ENCODE results near the gene IL17C. TPM values are rescaled to one million over a fixed set of nuclear protein-coding genes. Genes with fewer than 3 reads are reported as not detected.

IL17C gene
- total RNA-seq, 2 donors from 2014 or later, result not detected

DNA sequence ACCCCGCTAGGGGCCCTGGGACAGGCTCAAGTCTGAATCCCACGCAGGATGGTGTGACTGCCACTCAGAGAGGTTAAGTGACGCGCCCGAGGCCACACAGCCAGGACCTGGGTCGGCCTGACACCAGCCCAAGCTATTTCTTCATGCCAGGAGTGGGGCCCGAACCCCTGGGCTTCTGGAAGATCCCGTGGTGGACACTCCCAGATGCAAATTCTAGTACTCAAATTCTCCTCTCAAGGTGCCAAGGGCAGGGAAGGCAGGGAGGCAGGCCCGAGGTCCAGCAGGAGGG, 5.2 kb downstream of the IL17C start:
- H3K27ac ChIP-seq, result no peak overlapping the region
- no peak for DNase-seq (ENCODE audit: low spot score)
- H3K27me3 ChIP-seq, result peaks cover 5 to 11% of the 10 kb centered on the region in 2 donors
- no peaks in the 10 kb centered on the region for H3K36me3 ChIP-seq
- no peak overlapping the region for H3K4me3 ChIP-seq
- no peaks in the 10 kb centered on the region for H3K9me3 ChIP-seq
- H3K4me1 ChIP-seq, result peaks cover 0 to 5% of the 10 kb centered on the region in 2 donors
- TF ChIP-seq, protein P1, sequence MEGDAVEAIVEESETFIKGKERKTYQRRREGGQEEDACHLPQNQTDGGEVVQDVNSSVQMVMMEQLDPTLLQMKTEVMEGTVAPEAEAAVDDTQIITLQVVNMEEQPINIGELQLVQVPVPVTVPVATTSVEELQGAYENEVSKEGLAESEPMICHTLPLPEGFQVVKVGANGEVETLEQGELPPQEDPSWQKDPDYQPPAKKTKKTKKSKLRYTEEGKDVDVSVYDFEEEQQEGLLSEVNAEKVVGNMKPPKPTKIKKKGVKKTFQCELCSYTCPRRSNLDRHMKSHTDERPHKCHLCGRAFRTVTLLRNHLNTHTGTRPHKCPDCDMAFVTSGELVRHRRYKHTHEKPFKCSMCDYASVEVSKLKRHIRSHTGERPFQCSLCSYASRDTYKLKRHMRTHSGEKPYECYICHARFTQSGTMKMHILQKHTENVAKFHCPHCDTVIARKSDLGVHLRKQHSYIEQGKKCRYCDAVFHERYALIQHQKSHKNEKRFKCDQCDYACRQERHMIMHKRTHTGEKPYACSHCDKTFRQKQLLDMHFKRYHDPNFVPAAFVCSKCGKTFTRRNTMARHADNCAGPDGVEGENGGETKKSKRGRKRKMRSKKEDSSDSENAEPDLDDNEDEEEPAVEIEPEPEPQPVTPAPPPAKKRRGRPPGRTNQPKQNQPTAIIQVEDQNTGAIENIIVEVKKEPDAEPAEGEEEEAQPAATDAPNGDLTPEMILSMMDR (IDR thresholded peaks at IDR 0.05), result no peak

DNA sequence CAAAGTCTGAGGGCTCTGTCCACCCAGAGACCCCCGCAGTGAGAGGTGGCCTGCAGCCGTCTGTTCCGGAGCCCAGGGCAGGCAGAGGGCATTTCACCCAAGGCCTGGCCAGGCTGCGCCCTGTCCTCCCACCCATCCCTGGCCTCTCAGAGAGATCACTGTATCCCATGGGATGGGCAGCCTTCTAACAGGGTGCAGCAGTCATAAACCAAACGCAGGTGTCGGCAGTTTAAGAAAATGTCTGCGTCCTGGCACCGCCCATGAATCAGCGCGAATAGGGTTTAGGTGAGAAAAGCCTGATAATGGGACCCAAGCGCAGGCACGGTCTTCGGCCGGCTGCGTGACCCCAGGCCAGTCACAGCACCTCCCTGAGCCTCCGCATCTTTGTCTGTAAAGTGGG, 7.1 kb downstream of the IL17C start:
- Histone ChIP-seq H3K4me3 (no peak overlapping the region), H3K36me3 (no peaks in the 10 kb centered on the region), H3K27ac (no peak overlapping the region), H3K27me3 (no peaks in the 10 kb centered on the region), H3K4me1 (peaks cover 0 to 14% of the 10 kb centered on the region in 2 donors), H3K9me3 (no peaks in the 10 kb centered on the region)
- no peak for DNase-seq (ENCODE audit: low spot score)
- TF ChIP-seq, protein P1 (IDR thresholded peaks at IDR 0.05), result no peak

DNA sequence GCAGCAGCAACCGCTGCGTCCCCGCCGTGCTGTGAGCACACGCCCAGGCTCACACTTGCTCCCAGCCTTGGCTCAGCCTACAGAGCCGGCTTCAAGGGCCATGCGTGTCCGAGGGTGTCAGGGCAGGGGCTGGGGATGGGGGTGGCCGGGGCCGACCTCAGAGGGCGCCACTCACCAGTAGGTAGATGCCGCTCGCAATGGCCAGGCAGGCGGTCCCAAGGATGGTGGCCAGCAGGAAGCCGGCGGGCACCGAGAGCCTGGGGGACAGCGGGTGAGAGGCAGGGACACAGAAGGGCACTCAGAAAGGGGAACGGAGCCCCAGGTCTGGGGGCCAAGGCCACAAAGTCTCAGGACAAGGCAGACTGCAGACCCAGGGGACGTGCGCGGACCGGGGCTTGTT, 7.6 kb downstream of the IL17C start:
- H3K4me3 ChIP-seq, result no peak overlapping the region
- no peaks in the 10 kb centered on the region for H3K36me3 ChIP-seq
- no peak for DNase-seq (ENCODE audit: low spot score)
- no peak overlapping the region for H3K27ac ChIP-seq
- H3K9me3 ChIP-seq, result no peaks in the 10 kb centered on the region
- no peaks in the 10 kb centered on the region for H3K27me3 ChIP-seq
- TF ChIP-seq, protein P1 (IDR thresholded peaks at IDR 0.05), result no peak
- H3K4me1 ChIP-seq, result peaks cover 0 to 17% of the 10 kb centered on the region in 2 donors

DNA sequence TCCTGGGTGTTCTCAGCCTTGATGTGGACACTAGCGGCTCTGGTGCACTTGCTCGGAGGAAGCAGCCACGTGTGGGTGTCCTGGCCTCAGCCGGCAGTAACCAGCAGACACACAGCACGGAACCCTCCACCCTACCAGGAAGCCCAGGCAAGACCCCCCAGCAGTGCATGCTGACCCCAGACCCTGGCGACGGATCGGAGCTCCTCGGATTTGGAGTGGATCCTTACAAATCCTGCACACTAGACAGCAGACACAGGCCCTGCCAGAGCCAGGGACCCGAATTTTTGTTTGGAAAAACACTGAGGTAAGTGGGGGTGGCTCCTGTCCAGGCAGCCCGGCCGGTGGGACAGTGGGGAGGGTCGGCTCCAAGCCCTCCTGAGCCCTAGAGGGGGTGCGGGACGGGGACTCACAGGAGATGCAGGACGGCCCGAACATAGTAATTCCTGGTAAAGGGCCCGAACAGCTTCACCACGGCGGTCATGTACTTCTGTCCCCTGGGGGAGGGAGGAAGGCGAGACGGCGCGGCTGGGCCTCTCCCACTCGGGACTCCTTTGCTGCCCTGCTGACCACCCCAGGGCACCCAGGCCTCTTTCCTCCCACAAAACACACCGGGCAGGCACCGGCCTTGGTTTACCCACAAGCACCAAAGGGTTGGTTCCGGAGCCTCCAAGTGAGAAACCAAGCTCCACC, 8.1 kb downstream of the IL17C start:
- Histone ChIP-seq H3K9me3 (no peaks in the 10 kb centered on the region), H3K27me3 (no peaks in the 10 kb centered on the region), H3K4me3 (no peak overlapping the region), H3K36me3 (no peaks in the 10 kb centered on the region), H3K4me1 (peaks cover 0 to 23% of the 10 kb centered on the region in 2 donors), H3K27ac (no peak overlapping the region)
- DNase-seq (ENCODE audit: low spot score), result no peak
- TF ChIP-seq, protein P1 (IDR thresholded peaks at IDR 0.05), result no peak

DNA sequence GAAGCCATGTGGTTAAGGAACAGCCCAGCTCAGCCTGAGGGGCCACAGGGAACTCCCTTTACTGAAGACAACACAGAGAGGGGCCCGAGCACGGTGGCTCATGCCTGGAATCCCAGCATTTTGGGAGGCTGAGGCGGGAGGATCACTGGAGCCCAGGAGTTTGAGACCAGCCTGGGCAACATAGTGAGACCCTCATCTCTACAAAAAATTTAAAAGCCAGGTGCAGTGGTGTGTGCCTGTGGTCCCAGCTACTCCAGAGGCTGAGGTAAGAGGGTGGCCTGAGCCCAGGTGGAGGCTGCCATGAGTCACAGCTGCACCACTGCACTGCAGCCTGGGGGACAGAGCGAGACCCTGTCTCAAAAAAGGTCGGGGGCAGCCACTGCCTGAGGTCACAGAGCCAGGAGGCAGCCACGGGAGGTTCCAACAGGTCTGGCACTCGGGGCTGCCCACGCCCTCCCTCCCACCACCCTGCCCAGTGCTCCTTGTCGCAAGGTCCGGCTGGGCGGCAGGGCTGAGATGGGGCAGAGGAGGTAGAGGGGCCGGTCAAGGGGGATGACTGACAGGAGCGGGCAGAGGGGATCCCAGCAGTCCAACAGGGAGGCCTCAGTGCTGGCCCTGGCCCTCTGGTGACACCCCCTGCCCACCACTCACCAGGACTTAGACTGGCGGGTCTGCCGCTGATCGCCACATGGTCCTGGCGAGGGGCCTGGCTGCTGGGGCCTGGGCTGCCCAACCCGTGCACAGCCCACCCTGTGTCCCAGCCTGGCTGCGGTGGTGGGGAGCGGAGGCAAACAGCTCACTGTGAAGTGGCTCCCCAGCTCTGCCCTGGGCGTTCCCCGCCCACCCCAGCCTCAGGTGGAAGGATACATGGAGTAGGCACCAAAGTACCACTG, 9.1 kb downstream of the IL17C start:
- Histone ChIP-seq H3K27ac (no peak overlapping the region), H3K9me3 (no peaks in the 10 kb centered on the region), H3K36me3 (no peaks in the 10 kb centered on the region), H3K4me1 (peaks cover 0 to 29% of the 10 kb centered on the region in 2 donors), H3K27me3 (no peaks in the 10 kb centered on the region), H3K4me3 (no peak overlapping the region)
- TF ChIP-seq, protein P1 (IDR thresholded peaks at IDR 0.05), result no peak
- no peak for DNase-seq (ENCODE audit: low spot score)

Measured in right atrium auricular region (tissue), 2 donors.